RCC 7860 (cell line): Measurements from ENCODE around the gene SPECC1L.

Experiments used
- DNase-seq: peaks from one replicate; pipeline ENCODE4 v3.0.0-alpha.2; 2015; ENCODE audit warnings: low spot score
- FAIRE-seq: peaks from 2 replicates; lab custom pipeline; 2012; peaks lifted over from hg19 to GRCh38; lab: Jason Lieb, UNC

SPECC1L gene

DNA sequence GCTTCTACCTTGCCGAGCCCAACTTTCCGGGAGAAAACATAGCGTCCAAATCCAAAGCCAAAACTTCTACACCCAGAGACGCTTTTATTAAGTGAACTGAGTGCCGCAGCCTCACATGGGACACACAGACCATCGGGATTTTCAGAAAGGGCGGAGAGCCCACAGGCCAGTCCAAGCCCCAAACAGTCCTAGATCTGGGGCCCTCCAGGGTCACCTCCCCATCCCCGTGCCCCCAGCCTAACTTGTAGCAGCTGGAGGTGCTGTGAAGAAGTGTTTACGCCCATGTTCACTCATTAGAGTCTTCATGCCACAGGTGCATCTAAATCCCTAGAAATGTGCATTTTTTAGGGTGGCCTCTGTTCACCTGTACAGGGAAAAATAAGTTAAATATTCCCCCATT lies 142.6 kb downstream of the SPECC1L start:
- no peak for FAIRE-seq
- DNase-seq, result no peak

DNA sequence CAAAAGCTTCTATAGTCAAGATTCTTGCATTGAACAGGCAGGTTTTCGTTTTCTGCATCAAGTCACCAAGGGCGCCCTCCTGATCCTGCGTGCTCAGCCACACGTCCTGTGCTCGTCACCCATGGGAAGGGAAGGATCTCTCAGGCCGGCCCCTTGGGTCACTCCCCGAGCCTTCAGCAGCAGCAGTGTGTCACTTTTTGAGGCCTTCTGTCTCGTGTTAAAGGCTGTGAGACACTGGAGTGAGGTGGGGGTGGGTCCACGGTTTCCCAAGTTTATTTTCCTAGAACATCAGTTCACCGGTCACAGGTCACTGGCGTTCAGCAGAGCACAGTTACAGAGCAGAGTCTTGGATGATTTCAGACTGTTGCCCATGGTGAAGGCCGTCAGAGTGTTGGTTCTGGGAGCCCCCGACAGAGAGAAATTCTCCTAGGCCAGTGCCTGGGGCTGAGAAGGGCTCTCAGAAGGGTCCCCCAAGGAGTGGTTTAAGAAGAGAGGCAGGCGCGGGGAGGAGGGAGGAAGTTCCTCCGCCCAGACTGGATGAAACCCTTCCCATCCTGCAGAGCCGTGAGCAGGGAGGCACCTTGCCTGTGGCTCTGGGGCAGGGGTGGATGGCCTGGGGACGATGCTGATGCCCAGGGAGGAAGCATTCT lies 143.2 kb downstream of the SPECC1L start:
- no peak for DNase-seq
- no peak for FAIRE-seq

DNA sequence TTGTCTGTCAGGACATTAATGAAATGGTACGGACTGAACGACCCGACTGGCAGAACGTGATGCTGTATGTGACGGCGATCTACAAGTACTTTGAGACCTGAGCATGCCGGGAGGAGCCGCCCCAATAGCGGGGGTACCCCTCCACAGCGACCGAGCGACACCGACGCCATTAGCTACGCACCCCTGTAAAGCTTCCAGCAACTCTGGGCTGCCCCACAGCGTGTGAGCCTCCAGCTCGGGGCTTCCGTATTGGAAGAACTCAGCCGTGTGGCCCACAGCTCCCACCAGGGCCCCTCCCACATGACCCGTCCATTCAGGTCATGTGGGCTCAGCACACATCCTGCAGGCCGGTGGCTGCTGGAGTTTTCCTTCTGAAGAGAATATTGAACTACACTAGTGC lies 143.9 kb downstream of the SPECC1L start:
- no peak for DNase-seq
- FAIRE-seq, result no peak

DNA sequence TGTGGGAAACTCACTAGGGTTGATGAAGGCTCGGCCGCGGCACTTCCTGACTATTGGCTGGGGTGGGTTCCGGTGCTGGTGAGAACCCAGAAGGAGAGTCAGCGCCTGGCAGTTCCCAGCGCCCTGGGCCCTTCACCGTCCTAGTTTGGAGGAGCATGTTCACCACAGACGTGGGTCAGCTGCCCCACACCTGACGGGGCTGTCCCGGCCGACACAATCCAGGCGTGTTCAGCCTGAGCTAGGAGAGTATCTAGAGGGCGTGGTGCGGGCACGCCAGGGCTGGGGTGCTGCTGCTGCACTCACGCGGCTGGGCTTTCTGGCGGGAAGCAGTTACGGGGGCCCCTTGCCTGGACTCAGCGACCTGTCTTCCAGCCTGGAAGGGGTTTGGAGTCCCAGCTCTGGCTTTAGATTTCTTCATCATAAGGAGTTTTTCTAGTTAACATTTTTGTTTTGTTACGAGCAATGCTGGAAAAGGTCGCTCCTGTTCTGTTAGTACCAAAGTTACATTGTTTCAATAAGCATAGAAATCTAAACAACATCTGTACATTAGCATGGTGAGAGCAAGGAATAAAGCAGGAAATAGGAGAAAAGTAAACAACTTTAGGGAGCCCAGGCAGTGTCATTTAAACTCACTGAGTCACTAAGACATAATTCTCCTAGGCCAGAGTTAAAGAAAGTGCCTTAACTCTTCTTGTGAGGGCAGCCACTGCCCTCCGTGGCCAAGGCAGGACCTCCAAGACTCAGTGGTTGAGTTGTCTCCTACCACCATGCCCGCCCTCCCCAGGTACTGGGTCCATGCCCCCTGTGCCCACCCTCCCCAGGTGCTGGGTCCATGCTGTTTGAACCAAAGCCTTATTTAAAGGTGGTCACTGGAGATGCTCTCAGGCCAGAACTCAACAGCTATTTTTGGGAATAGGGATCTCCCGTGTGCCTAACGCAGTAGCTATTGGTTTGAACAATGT lies 144.6 kb downstream of the SPECC1L start:
- no peak for FAIRE-seq

DNA sequence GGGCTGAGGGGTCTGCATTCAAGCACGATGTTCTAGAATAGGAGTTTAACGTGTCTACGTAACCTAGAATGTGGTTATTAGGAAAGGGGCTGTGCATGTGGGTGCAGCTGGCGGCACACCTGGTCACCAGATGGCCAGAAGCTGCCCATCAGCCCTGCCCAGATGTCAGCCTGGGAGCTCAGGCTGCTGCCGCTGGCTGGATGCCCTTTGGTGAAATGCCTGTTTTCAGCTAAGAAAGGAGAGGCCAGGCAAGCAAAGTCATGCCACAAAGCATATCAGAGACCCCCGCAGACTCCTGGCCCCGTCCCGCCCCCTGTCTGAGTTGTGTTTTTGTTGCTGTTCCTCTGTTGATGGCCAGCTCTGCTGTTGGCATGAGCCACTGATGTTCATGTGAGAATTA lies 145.5 kb downstream of the SPECC1L start:
- DNase-seq (no peak), FAIRE-seq (no peak)

More for the DNA sequence above, 144.6 kb downstream of the SPECC1L start:
- no peak for DNase-seq

DNA sequence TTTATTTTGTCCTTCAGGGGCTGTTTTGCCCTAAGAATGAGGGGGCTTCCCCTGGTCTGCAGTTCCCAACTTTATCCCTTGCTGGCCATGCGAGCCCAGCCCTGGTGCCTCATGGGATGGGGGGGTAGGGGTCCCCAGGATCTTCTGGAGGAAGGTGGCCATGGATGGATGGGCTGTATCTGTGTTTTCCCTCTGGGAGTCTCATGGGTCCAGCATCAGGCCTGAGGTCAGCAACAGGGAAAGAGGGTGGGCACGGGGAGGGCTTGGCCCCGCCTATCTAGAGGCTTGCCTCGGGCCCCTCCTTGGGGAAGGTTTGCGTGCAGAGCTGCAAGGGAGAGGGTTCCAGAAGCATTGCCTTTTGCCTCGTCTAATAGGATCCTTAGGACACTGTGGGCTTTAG lies 146.0 kb downstream of the SPECC1L start:
- no peak for FAIRE-seq
- DNase-seq, result no peak

DNA sequence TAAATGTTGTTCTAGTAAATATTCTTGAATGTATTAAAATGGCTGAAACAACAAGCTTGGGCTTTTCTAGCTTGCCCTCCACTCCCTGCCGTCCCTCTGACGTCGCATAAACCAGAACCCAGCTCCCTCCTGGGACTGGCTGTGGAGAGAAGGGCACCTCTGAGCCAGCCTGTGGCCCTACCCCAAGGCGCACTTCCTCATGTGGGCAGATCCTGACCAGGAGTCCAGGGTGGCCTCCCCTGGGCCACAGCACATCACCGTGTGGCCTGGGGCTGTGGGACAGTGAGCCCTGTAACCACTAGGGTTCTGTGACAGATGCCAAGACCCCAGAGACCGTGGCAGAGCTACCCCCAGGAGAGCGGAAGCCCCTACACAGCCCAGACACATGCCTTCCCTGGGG lies 146.6 kb downstream of the SPECC1L start:
- FAIRE-seq, result no peak
- no peak for DNase-seq

DNA sequence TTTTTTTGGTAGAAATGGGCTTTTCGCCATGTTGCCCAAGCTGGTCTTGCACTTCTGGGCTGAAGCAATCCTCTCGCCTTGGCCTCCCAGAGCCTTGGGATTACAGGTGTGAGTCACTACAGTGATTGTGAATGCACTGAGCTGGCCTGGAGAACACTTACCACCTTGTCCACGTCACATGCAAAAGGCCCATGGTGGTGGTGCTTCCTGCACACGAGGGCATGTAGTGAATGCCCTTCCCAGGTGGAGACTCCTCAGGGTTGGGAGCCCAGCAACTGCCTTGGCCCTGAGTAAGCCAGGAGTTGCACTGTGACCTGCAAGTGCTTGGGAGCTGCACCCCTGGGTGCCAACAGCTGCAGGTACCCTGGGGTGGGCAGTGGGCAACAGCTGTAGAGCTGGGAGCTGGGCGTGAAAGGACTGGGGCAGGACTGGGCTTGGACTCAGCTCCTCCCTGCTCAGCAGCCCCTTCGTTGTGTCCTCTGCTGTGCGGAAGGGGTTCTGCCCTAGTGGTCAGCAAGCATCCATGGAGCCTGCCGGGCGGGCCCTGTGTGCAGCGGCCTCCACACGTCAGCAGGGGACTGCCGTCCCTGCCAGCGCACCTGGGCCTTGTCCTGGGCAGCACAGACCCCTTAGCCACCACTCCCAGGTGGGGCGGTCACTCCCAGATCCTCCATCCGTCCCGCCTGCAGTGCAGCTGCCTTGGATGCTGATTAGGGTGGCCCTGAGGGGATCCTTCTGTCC lies 147.4 kb downstream of the SPECC1L start:
- DNase-seq, result no peak
- no peak for FAIRE-seq

DNA sequence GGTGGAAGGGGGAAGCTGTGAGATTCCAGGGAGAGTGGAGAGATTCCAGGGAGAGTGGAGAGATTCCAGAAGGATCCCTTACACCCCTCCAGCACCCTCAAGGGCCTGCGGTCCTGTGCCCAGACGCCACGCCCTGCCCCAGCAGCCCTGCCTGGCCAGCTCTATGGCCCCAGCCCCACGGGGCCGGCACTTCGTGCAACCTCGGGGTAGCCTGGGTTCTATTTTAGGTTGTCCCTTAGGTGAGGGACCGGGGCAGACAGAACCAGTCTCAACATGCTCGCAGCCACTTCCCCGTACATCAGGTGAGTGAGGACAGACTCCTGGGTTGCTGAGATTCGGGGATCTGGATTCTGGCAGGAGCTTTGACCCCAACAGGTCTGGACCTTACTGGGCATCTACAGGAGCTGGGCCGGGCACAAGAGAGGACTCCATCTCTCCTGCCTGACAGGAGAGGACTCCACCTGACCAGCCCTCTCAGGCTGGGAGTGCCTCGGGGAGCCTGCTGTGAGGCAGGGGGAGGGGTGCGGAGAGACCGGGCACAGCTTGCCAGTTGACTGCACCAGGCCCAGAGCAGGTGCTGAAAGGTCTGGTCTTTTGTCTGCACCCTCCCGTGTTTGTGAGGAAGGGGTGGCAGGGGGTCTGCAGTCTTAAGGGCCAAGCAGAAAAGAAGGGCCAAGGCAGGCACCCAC lies 148.3 kb downstream of the SPECC1L start:
- no peak for DNase-seq
- FAIRE-seq, result no peak

DNA sequence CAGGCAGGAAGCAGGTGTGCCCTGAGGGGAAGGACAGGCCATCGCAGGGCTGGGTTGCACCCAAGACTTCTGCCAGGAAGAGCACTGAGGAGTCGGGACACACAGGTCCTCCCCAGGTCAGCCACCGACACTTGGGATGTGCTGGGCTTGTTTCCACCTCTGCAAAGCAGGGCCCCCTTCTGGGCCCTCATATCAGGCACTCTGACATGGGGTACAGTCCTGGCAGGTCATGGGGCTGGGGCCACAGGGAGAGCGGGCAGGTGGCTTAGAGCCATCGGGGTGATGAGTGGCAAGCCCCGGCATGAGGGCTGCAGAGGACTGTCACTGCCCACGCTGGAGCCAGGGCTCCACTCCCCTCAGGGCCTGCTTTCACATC lies 148.8 kb downstream of the SPECC1L start:
- DNase-seq (no peak), FAIRE-seq (no peak)

DNA sequence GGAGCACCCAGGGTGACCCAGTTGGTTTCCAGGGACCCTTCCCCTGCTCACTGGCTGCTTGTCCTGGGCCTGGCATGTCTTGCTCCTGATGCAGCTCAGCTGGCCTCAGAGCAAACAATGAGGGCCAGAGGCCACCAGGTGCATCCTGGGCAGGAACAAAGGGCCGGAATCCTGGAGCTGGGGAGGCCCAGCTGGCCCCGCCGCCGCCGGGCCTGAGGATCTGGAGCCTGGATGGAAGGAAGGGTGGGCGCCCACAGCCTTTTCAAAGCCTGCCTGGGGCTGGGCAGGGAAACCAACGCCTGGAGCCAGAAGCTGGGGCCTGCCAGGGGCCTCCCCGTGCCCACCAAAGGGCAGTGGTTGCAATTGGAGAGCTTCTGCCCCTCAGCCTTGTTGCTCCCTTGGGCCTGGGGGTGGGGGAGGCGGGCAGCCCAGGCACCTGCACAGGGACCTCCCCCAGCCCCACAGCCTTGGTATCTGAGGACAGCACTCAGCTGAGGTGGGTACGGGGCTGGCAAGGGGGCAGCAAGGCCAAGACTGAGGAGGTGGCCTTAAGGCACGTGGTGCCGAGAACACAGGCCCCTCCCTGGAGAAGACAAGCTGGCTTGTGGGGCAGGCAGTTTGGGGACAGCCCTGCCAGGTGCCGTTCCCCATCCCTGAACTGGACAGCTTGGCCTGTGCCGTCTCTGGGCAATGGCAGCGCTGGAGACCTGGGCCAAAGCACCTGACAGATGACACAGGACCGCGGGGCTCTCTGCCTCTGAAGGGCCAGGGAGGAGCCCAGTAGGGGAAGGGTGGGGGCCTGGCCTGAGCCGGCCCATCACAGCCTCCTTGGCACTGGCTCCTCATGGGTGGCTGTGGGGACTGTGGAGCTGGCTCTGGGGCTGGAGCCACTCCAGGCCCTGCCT lies 149.7 kb downstream of the SPECC1L start:
- no peak for DNase-seq
- no peak for FAIRE-seq

DNA sequence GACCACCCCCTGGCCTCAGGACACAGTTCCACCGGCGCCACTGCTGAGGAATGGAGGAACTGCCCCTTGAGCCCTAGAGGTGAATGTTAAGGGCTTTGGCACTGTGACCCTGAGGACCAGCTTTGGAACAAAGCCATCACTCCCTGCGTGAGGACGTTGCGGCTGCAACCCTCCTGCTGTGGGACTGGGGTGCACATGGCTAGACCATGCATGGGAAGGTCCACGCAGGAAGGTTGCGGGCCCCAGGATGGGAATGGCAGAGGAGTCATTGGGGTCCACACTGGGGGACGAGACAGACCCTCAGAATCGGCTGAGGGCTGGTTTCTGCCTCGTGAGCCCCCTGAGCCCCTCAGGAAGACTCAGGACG lies 150.3 kb downstream of the SPECC1L start:
- no peak for FAIRE-seq
- DNase-seq, result no peak

DNA sequence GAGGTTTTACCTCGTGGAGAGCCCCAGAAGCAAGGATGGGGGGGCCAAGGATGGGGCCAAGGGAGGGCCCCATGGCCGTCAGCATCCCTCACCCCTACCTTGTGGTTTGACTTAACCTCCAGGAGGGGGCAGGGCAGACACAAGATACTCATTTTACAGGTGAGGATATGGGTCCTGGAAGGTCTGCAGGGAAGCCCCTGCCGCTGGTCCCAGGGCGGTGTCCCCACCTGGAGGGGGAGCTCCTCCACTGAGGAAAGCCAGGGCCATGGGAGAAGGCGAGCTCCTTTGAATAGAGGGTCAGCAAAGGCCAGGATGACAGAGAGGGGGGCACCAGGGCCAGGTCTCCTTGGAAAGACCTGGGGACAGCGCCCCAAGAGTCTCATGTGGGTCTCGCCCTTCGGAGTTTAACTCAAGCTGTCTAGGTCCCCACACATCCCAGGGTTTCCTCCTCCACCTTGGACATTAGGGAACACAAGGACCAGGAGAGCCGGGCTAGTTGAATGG lies 150.8 kb downstream of the SPECC1L start:
- peak; percentile 17 for DNase-seq
- no peak for FAIRE-seq

DNA sequence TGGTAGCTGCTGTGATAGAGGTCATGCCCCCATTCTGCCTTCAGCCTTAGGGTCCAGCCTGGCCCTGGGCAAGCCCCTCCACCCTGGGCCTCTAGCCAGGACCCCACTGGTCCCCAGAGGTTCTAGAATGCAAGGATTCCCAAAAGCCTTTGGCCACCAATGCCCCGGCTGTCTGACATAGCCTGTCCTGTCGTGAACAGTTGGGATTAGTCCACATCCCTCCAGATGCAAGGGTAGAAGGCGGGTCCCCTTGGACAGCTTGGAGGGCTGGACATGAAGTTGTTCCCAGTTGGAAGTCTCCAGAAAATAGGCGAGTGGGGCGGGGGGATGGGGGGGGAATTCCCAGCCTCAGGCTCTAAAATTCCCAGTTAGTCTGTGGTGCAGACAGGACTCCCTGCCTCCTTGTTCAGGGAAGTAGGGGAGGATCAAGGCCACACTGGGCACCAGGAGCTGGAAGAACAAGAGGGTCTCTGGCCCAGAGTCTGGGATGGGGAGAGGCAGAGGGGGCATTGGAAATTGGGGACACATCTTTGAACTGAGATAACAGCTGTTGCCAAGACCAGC lies 151.6 kb downstream of the SPECC1L start:
- FAIRE-seq (no peak), DNase-seq (no peak)

DNA sequence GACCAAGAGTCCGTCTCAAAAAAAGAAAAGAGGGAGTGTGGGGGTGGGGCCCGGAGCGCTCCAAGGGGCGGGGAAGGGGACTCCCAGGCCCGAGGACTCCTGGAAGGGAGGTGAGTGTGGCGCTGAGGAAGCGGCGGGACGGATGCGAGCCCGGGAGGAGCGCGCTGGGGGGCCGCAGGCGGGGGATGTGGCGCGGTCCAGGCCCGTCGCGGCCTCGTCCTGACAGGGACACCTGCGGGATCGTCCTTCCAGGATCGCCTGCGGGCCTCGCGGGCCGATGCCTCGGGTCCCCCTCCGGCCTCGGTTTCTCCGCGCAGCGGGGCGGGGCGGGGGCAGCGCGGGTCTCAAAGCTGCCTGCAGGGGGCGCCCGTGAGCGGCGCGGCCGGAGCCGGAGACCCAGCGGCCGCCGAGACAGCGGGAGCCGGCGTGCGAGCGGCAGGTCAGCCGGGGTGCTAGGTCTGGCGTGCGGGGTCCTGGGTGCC lies 152.9 kb downstream of the SPECC1L start:
- no peak for DNase-seq
- FAIRE-seq, result no peak

DNA sequence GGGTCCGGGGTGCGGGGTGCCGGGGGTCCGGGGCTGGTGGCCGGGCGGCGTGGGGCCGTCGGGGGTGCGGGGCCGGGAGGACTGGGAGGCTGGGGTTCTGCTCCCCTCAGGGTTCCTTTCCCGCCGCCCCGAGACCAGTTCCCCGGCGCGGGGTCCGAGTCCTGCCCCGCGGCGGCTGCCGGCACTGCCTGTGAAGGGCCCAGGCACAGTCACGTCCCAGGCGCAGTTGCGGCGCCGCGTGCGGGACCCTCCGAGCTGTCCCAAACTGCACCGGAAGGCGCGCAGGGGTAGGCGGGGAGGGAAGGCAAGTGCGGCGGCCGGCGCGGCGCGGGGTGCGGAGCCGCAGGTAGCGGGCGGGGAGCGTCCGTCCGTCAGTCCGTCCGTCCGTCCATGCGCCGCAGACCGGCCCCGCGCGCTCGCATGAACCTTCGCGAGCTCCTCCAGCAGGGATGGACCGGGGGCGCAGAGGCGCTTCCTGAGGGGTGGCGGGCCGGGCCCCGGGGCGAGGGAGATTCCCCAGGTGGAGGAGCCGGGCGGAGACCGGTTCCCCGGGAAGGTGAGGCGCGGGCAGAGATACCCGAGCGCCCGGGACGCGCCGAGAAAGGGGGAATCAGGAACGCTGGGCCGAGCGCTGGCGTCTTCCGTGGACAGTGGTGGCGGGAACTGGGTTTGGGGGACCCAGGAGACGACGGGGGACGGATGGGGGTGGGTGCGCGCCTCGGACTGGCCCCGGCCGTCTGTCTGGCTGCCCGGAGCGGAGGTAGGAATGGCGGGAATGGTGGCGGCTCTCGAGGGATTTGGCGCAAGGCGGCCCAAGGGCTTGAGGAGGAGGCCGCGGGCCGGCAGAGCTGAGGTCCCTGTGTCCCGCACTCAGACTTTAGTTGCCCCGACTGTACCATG lies 153.6 kb downstream of the SPECC1L start:
- FAIRE-seq, result no peak
- no peak for DNase-seq

DNA sequence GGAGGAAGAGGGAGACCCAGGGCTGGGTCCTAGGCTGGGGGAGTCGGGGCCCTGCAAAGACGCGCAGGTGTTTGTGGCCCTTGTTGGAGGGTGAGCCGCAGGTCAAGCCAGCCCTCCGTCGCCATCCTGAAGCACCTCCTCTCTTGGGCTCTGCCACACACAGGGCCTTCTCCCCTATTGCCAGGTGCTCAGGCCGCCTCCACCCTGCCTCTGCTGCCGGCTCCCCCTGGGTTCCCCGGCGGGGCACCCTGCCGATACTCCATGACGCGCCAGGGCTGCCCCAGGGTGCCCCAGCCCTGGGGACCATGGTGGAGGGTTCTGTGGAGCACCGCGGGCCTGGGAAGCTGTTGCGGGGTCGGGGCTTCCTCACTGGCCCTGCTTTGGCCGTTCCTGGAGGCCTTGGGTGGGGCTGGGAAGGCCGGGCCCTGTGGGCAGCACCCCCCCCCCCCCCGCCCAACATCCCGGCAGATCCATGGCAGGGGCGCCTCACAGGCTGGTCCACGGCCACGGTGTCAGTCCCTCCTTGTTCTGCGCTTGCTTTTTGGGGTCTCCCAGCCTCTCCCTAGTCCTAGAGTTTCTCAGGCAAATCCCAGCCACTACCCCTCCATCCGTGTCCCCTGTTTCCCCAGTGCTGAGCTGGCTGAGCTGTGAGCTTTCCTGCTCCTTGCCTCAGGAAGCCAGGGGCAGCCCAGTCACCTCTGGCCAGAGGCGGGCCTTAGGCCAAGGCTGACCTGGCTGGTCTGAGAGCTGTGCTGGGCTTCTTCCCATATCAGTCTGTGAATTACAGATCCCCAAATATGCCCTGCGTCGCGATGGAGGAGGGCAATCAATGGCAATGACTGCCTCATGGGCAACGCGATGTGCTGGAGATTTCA lies 154.5 kb downstream of the SPECC1L start:
- DNase-seq (no peak), FAIRE-seq (no peak)
